GM19351 (cell line): ENCODE data around the gene C19orf38.
"Not testable (repeated sequence)": the region's sequence is repeated elsewhere in the genome, so short reads cannot be mapped to it uniquely, and the experiment has no call there.

Source experiments
- ATAC-seq: cut with Tn5 transposase; IDR thresholded peaks from one replicate; pipeline ENCODE4 v1.9.1; 2021; ENCODE audit warnings: mild to moderate bottlenecking, moderate library complexity; ENCODE audit not compliant: unreplicated experiment

The C19orf38 gene

GRCh38 chr19:10820173-10820572 is 28.0 kb upstream of the C19orf38 start:
- ATAC-seq = no peak

- no peak for ATAC-seq
These were observed 24.5 kb upstream of the C19orf38 start for GRCh38 chr19:10823690-10824089.

GRCh38 chr19:10826231-10826630 is 22.0 kb upstream of the C19orf38 start:
- no peak for ATAC-seq

- ATAC-seq = no peak
These were observed 21.4 kb upstream of the C19orf38 start for GRCh38 chr19:10826846-10827245.

GRCh38 chr19:10828981-10829821 is 19.0 kb upstream of the C19orf38 start:
- ATAC-seq = no peak

- no peak for ATAC-seq
These were observed 18.2 kb upstream of the C19orf38 start for GRCh38 chr19:10829967-10830366.

- ATAC-seq = no peak
These were observed 17.8 kb upstream of the C19orf38 start for GRCh38 chr19:10830370-10830769.

- ATAC-seq = no peak
These were observed 17.1 kb upstream of the C19orf38 start for GRCh38 chr19:10830931-10831779.

GRCh38 chr19:10831987-10832938 is 16.0 kb upstream of the C19orf38 start:
- ATAC-seq = no peak

GRCh38 chr19:10832939-10833296 is 15.3 kb upstream of the C19orf38 start:
- no peak for ATAC-seq

- no peak for ATAC-seq
These were observed 13.0 kb upstream of the C19orf38 start for GRCh38 chr19:10835089-10835753.

- peak; percentile 74 for ATAC-seq
These were observed 12.3 kb upstream of the C19orf38 start, which contains the start of gene TMED1 for GRCh38 chr19:10835754-10836478. Gene TMED1, minus strand, starts transcription at chr19:10836212. Its CDS starts 21 bp downstream, at chr19:10836191.

GRCh38 chr19:10836479-10837330 is 11.5 kb upstream of the C19orf38 start:
- peak; percentile 23 for ATAC-seq

GRCh38 chr19:10837649-10838048 is 10.6 kb upstream of the C19orf38 start:
- not testable (repeated sequence) for ATAC-seq

GRCh38 chr19:10838377-10838776 is 9.8 kb upstream of the C19orf38 start:
- no peak for ATAC-seq

- ATAC-seq = no peak
These were observed 8.8 kb upstream of the C19orf38 start for GRCh38 chr19:10839114-10840050.

- no peak for ATAC-seq
These were observed 5.4 kb upstream of the C19orf38 start for GRCh38 chr19:10842788-10843187.
